SU-DHL-6 (cell line): Measurements from ENCODE around the gene CRADD.

Experiments
- H2AFZ ChIP-seq: fragments of 200-600 bp; sonication (generic); 2 replicates; pipeline ENCODE4 v1.6.1; 2014; ENCODE audit warnings: low read depth, mild to moderate bottlenecking, moderate library complexity, mixed read lengths, antibody characterized with exemption, low read length; ENCODE audit not compliant: severe bottlenecking
- H3F3A ChIP-seq: fragments of 200-600 bp; shearing (Covaris generic); 2 replicates; pipeline ENCODE4 v1.6.0; 2016; ENCODE audit warnings: antibody characterized with exemption, mild to moderate bottlenecking; ENCODE audit not compliant: insufficient read depth
- H3K27ac ChIP-seq: fragments of 200-600 bp; sonication (generic); 2 replicates; pipeline ENCODE4 v1.5.1; 2016; ENCODE audit warnings: low read depth, mild to moderate bottlenecking, low read length, moderate library complexity, mixed read lengths
- H3K27me3 ChIP-seq: fragments of 200-600 bp; sonication (generic), shearing (Covaris generic); 2 replicates; pipeline ENCODE4 v1.6.0; 2014; ENCODE audit warnings: mild to moderate bottlenecking, low read length
- H3K36me3 ChIP-seq: fragments of 200-600 bp; sonication (generic); 2 replicates; pipeline ENCODE4 v1.6.1; 2014; ENCODE audit warnings: mild to moderate bottlenecking, low read length, mixed read lengths
- H3K4me2 ChIP-seq: fragments of 300-600, 200-600 bp; shearing (Covaris generic), sonication (generic); 2 replicates; pipeline ENCODE4 v1.6.0; 2014; ENCODE audit warnings: low read length, low read depth, mild to moderate bottlenecking; ENCODE audit not compliant: poor library complexity, severe bottlenecking
- H3K4me3 ChIP-seq: fragments of 200-600 bp; sonication (generic); 2 replicates; pipeline ENCODE4 v1.5.1; 2014; ENCODE audit warnings: antibody characterized with exemption, low read length, mild to moderate bottlenecking, mixed read lengths; ENCODE audit not compliant: insufficient read depth, poor library complexity, severe bottlenecking
- H3K79me2 ChIP-seq: fragments of 200-600 bp; sonication (generic); 2 replicates; pipeline ENCODE4 v1.6.1; 2014; ENCODE audit warnings: mild to moderate bottlenecking, low read length, moderate library complexity; ENCODE audit not compliant: insufficient read depth
- H3K9ac ChIP-seq: fragments of 200-600 bp; sonication (generic); 2 replicates; pipeline ENCODE4 v1.7.0; 2014; ENCODE audit warnings: mild to moderate bottlenecking, low read length
- H3K9me2 ChIP-seq: fragments of 200-600 bp; sonication (generic); replicated peaks from 2 replicates; pipeline ENCODE4 v1.6.1; 2014; ENCODE audit warnings: low read length; ENCODE audit not compliant: insufficient read depth
- H3K9me3 ChIP-seq: fragments of 200-600 bp; sonication (generic); 2 replicates; pipeline ENCODE4 v1.6.1; 2014; ENCODE audit warnings: low read length, mixed read lengths; ENCODE audit not compliant: insufficient read depth
- H4K20me1 ChIP-seq: fragments of 200-600 bp; sonication (generic); 2 replicates; pipeline ENCODE4 v1.6.1; 2014; ENCODE audit warnings: low read depth, mild to moderate bottlenecking, antibody characterized with exemption, low read length, moderate library complexity, mixed read lengths
- CTCF ChIP-seq: fragments of 200-600 bp; sonication (generic); IDR thresholded peaks from one replicate; pipeline ENCODE4 v1.5.1; 2017; ENCODE audit warnings: antibody characterized with exemption, mild to moderate bottlenecking, low read length, moderate library complexity; ENCODE audit not compliant: insufficient read depth, poor library complexity, severe bottlenecking
- EZH2phosphoT487 ChIP-seq: fragments of 200-600 bp; sonication (generic), shearing (Covaris generic); conservative IDR thresholded peaks from 2 replicates; pipeline ENCODE4 v1.6.1; 2018; ENCODE audit warnings: mild to moderate bottlenecking, antibody characterized with exemption, low read length, moderate library complexity, mixed read lengths

CRADD gene

DNA sequence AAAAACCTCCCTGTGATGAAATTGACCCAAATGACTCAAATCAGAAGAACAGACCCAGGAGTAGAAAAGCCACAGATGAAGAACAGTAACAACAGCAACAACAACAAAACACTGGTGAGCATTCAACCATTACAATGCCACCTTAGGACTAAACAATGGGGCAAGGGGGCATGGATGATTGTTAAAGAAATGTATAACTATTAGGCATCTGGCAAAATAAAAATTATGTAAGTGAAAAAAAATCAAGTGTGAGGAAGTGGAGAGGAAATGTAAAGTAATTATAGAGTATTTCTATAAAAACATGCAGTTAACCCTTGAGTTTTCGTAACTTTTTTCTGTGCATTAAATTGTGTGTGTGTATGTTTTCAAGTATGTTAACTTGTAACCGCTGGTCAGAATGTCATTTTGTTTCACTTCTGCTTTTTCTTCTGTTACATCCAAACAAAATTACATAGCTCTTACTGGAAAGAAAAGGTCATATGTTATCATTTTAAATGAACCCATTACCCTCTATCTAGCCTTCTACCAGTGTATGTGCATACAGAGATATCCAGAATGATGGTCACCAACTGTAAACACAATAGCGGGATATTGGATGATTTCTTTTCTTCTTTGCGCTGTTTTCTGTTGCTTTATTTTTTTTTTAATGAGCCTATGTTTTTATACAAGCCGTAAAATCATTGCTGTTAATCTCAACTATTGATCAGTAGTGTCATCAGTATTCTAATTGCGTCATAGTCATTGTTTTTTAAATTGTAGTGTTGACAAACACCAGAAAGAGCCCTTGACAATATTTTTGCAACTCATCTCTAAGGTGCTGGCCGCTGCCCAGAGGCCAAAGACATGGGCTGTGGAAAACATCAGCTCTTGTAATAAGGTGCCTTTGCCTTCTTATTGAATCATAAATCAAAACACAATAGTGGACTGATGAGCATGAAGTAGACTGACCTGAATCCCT lies 170.6 kb downstream of the CRADD start:
- H3K4me3 ChIP-seq, result no peak overlapping the region
- H3F3A ChIP-seq, result peaks cover 4% of the 10 kb centered on the region; the same call in 1 of the 2 replicates
- H3K4me2 ChIP-seq, result peak overlapping the region; percentile 24
- H3K9ac ChIP-seq, result no peak overlapping the region
- no peaks in the 10 kb centered on the region for H4K20me1 ChIP-seq
- H3K27ac ChIP-seq, result no peak overlapping the region
- no peaks in the 10 kb centered on the region for H3K9me2 ChIP-seq
- no peaks in the 10 kb centered on the region for H3K9me3 ChIP-seq
- no peaks in the 10 kb centered on the region for H3K36me3 ChIP-seq
- H2AFZ ChIP-seq, result no peak overlapping the region
- TF ChIP-seq EZH2phosphoT487, result no peak
- TF ChIP-seq CTCF, result no peak
- no peaks in the 10 kb centered on the region for H3K79me2 ChIP-seq
- no peaks in the 10 kb centered on the region for H3K27me3 ChIP-seq

- Histone ChIP-seq H3K27ac (no peak overlapping the region), H3K36me3 (no peaks in the 10 kb centered on the region), H3F3A (peaks cover 4% of the 10 kb centered on the region; the same call in 1 of the 2 replicates), H4K20me1 (no peaks in the 10 kb centered on the region), H3K9me2 (no peaks in the 10 kb centered on the region), H3K27me3 (no peaks in the 10 kb centered on the region), H3K4me3 (no peak overlapping the region), H3K9me3 (no peaks in the 10 kb centered on the region), H3K4me2 (no peak overlapping the region), H2AFZ (peak overlapping the region; percentile 72), H3K9ac (no peak overlapping the region), H3K79me2 (no peaks in the 10 kb centered on the region)
- TF ChIP-seq EZH2phosphoT487, result no peak
These were observed 171.4 kb downstream of the CRADD start for GRCh38 chr12:93848523-93849101.

- no peak overlapping the region for H3K4me3 ChIP-seq
- H4K20me1 ChIP-seq, result no peaks in the 10 kb centered on the region
- H3K79me2 ChIP-seq, result no peaks in the 10 kb centered on the region
- no peaks in the 10 kb centered on the region for H3K9me3 ChIP-seq
- no peaks in the 10 kb centered on the region for H3K9me2 ChIP-seq
- H3K4me2 ChIP-seq, result no peak overlapping the region
- no peaks in the 10 kb centered on the region for H3K36me3 ChIP-seq
- peaks cover 4% of the 10 kb centered on the region; the same call in 1 of the 2 replicates for H3F3A ChIP-seq
- no peaks in the 10 kb centered on the region for H3K27me3 ChIP-seq
- no peak overlapping the region for H3K9ac ChIP-seq
- no peak overlapping the region for H3K27ac ChIP-seq
- no peak overlapping the region for H2AFZ ChIP-seq
- TF ChIP-seq CTCF, result no peak
- no peak for TF ChIP-seq EZH2phosphoT487
These were observed 172.8 kb downstream of the CRADD start for GRCh38 chr12:93849946-93850345.
